ENCODE results near the gene CLEC2L. TPM values are rescaled to one million over a fixed set of nuclear protein-coding genes. Genes with fewer than 3 reads are reported as not detected.

Gene CLEC2L
- total RNA-seq, 2 donors from 2014 or later: not detected

- H3K4me1 Mint-ChIP-seq (ENCODE audit: low read depth): no peaks in the 10 kb centered on the region
- H3K27me3 Mint-ChIP-seq (ENCODE audit: low read depth): no peaks in the 10 kb centered on the region
- H3K4me3 Mint-ChIP-seq: no peak overlapping the region
- DNase-seq: no peak
- no peaks in the 10 kb centered on the region for H3K9me3 Mint-ChIP-seq
- no peak overlapping the region for H3K27ac Mint-ChIP-seq
- no peak for ATAC-seq (replicated peaks in 1 of 2)
- H3K36me3 Mint-ChIP-seq (ENCODE audit: insufficient read depth in 2 of 2): peaks cover 0 to 4% of the 10 kb centered on the region in 2 donors
Measured at GRCh38 chr7:139592801-139593461, 69.4 kb downstream of the CLEC2L start.

DNA sequence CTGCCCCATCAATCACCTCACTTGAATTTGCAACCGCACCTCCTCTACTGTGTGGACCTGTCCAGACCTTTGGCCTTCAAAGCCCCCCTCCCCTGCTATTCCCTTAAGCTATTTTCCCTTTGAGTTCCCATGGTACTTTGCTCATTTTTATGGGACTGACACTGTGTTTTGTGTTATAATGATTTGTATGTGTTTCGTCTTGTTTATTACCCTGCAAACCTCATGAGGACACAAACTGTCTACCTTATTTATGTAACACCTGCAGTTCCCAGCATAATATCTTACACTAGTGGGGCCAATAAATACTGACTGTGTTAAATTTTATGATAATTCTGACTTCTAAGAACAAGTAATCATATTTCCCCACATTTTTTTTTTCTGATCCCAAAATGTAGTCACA is 70.6 kb downstream of the CLEC2L start:
- DNase-seq (no peak), ATAC-seq (replicated peaks in 1 of 2) (no peak)
- Mint-ChIP-seq H3K36me3 (ENCODE audit: insufficient read depth in 2 of 2) (peaks cover 0 to 4% of the 10 kb centered on the region in 2 donors), H3K9me3 (no peaks in the 10 kb centered on the region), H3K4me3 (no peak overlapping the region), H3K4me1 (ENCODE audit: low read depth) (no peaks in the 10 kb centered on the region), H3K27me3 (ENCODE audit: low read depth) (no peaks in the 10 kb centered on the region), H3K27ac (no peak overlapping the region)

Other genes with a start within 250 kb of the CLEC2L start
- gene FMC1, start 182.3 kb upstream of the CLEC2L start, total RNA-seq: 10 to 100 TPM in 1 of 2 donors, 1 to 10 TPM in 1; 7.8 to 15.9 TPM
- 100 to 1,000 TPM; 178 to 217 TPM for gene LUC7L2, start 163.8 kb upstream of the CLEC2L start, total RNA-seq
- under 1 TPM in 1 of 2 donors, not detected in 1; 0.22 TPM for gene KLRG2, start 40.0 kb upstream of the CLEC2L start, total RNA-seq